Transverse colon (tissue), 4 donors: ENCODE results near the gene VWA8. TPM values are rescaled to one million over a fixed set of nuclear protein-coding genes. Genes with fewer than 3 reads are reported as not detected.

ENCODE experiments used
- DNase-seq: peaks from one replicate; pipeline ENCODE4 v3.0.0-alpha.2; 2019
- H3K27ac ChIP-seq, 4 donors: fragments of 200-600 bp; sonication (generic); 2 replicates each; pipeline ENCODE4 v1.5.1; 2016 to 2018; ENCODE audit warnings: inconsistent platforms in 4 of 4
- H3K27me3 ChIP-seq: fragments of 200-600 bp; sonication (generic); 2 replicates; pipeline ENCODE4 v1.5.1; 2017; ENCODE audit warnings: inconsistent platforms
- H3K36me3 ChIP-seq, 4 donors: fragments of 200-600 bp; sonication (generic); 2 replicates each; pipeline ENCODE4 v1.5.1; 2017 to 2019; ENCODE audit warnings: inconsistent platforms in 4 of 4
- H3K4me1 ChIP-seq, 4 donors: fragments of 200-600 bp; sonication (generic); 2 replicates each; pipeline ENCODE4 v1.5.1; 2017 to 2020; ENCODE audit warnings: inconsistent platforms in 4 of 4
- H3K4me3 ChIP-seq, 4 donors: fragments of 200-600 bp; sonication (generic); 1 replicate in 1 of 4; 2 replicates in 3 of 4; pipeline versions ENCODE4 v1.5.1 to v1.6.1; 2017 to 2019; ENCODE audit warnings: inconsistent platforms in 4 of 4
- H3K9me3 ChIP-seq, 2 donors: fragments of 200-600 bp; sonication (generic); 2 replicates each; pipeline ENCODE4 v1.5.1; 2017 to 2019; ENCODE audit warnings: inconsistent platforms in 2 of 2
- CTCF ChIP-seq, 5 experiments: fragments of 200-600 bp in 3 of 5; fragments of 450-650 bp in 2 of 5; sonication (generic) in 3 of 5; IDR thresholded peaks; 1 replicate in 2 of 5; 2 replicates in 3 of 5; pipeline ENCODE4 v1.5.1; 2016 to 2017; ENCODE audit warnings: antibody characterized with exemption in 5 of 5, inconsistent platforms in 3 of 5, mild to moderate bottlenecking in 2 of 5, moderate library complexity in 1 of 5
- EP300 ChIP-seq: sonication (generic); formaldehyde crosslinking; IDR thresholded peaks from one replicate; pipeline ENCODE4 v1.6.1; 2017; ENCODE audit warnings: antibody characterized with exemption, low read depth
- POLR2A ChIP-seq: fragments of 450-650 bp; IDR thresholded peaks from one replicate; pipeline ENCODE4 v1.6.1; 2016; ENCODE audit warnings: antibody characterized with exemption, mild to moderate bottlenecking, moderate library complexity
- POLR2AphosphoS5 ChIP-seq, 3 donors: sonication (generic); formaldehyde crosslinking; IDR thresholded peaks; one replicate each; pipeline ENCODE4 v1.6.1; 2016; ENCODE audit warnings: antibody characterized with exemption in 3 of 3
- WGBS, 2 donors: methylation state at CpG; one replicate each; pipeline ENCODE4 v1.1.5; 2018; ENCODE audit warnings: low coverage in 1 of 2; 5-methylcytosine and 5-hydroxymethylcytosine counted together
- in situ Hi-C, 4 donors: fragments of 200-750 bp; cut with MboI; loops; one replicate each; pipeline versions ENCODE4 v1.15.0 to v1.15.1; 2017; ENCODE audit warnings: low sequenced_read_pairs in 3 of 4, low pct_ligation_motif_present in 1 of 4, low pct_unique_long_range_greater_than_20kb in 1 of 4
- intact Hi-C: fragments of 100-400 bp; cut with DNase I; formaldehyde crosslinking; loops from one replicate; pipeline ENCODE4 v1.15.1; 2023; ENCODE audit warnings: low total_unique reads
- total RNA-seq, 4 donors: library from RNA; depleted of rRNA; stranded (reverse); fragments of >200 nt; gene quantifications; one replicate each; pipeline ENCODE4 v1.1.0, GENCODE V29; 2016

Gene VWA8
- total RNA-seq, 4 donors from 2014 or later, result 12.7 to 65.1 (median 35.0) TPM

GRCh38 chr13:41859565-41859964 lies 101.3 kb downstream of the VWA8 start:
- Histone ChIP-seq H3K27ac (no peak overlapping the region), H3K27me3 (no peaks in the 10 kb centered on the region), H3K9me3 (no peaks in the 10 kb centered on the region), H3K36me3 (no peaks in the 10 kb centered on the region), H3K4me1 (no peaks in the 10 kb centered on the region), H3K4me3 (no peak overlapping the region)
- 41 to 53% methylated on average over 1 of the region's 1 CpG for WGBS, 2 donors
- no peak for DNase-seq
- TF ChIP-seq POLR2A, result no peak
- TF ChIP-seq EP300, result no peak
- no peak for TF ChIP-seq POLR2AphosphoS5 (IDR thresholded peaks at IDR 0.05)
- TF ChIP-seq CTCF (IDR thresholded peaks at IDR 0.05), result no peak
- intact Hi-C loops (no loop called here), in situ Hi-C loops (no loop called here)

- DNase-seq, result no peak
- Histone ChIP-seq H3K4me1 (no peaks in the 10 kb centered on the region), H3K36me3 (peaks cover 0 to 5% (median 0%) of the 10 kb centered on the region in 4 donors), H3K9me3 (no peaks in the 10 kb centered on the region), H3K27ac (no peak overlapping the region), H3K4me3 (no peak overlapping the region), H3K27me3 (no peaks in the 10 kb centered on the region)
- intact Hi-C loops (no loop called here), in situ Hi-C loops (no loop called here)
- TF ChIP-seq EP300 (no peak), POLR2AphosphoS5 (IDR thresholded peaks at IDR 0.05) (no peak), POLR2A (no peak), CTCF (IDR thresholded peaks at IDR 0.05) (no peak)
- WGBS, 2 donors, result 73 to 80% methylated on average over 5 of the region's 5 CpGs
These were observed 102.1 kb downstream of the VWA8 start for GRCh38 chr13:41858780-41859179.

- DNase-seq, result no peak
- TF ChIP-seq POLR2AphosphoS5 (IDR thresholded peaks at IDR 0.05) (no peak), POLR2A (no peak), CTCF (IDR thresholded peaks at IDR 0.05) (no peak), EP300 (no peak)
- intact Hi-C loops (no loop called here), in situ Hi-C loops (no loop called here)
- H3K36me3 ChIP-seq, result peaks cover 0 to 6% (median 0%) of the 10 kb centered on the region in 4 donors
- H3K27ac ChIP-seq, result no peak overlapping the region
- H3K9me3 ChIP-seq, result no peaks in the 10 kb centered on the region
- H3K4me3 ChIP-seq, result no peak overlapping the region
- WGBS, 2 donors, result 63 to 93% methylated on average over 1 of the region's 1 CpG
- H3K27me3 ChIP-seq, result no peaks in the 10 kb centered on the region
- no peaks in the 10 kb centered on the region for H3K4me1 ChIP-seq
These were observed 106.2 kb downstream of the VWA8 start for GRCh38 chr13:41854758-41855157.

DNA sequence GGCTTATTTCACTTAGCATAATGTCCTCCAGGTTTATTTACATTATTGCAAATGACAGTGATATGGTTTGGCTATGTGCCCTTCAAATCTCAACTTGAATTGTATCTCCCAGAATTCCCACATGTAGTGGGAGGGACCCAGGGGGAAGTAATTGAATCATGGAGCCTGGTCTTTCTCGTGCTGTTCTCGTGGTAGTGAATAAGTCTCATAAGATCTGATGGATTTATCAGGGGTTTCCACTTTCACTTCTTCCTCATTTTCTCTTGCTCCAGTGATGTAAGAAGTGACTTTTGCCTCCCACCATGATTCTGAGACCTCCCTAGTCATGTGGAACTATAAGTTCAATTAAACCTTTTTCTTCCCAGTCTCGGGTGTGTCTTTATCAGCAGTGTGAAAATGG lies 109.6 kb downstream of the VWA8 start:
- no peaks in the 10 kb centered on the region for H3K27me3 ChIP-seq
- H3K4me1 ChIP-seq, result no peaks in the 10 kb centered on the region
- H3K4me3 ChIP-seq, result no peak overlapping the region
- intact Hi-C loops, result no loop called here
- no peak for DNase-seq
- no peak for TF ChIP-seq CTCF (IDR thresholded peaks at IDR 0.05)
- no peak for TF ChIP-seq POLR2AphosphoS5 (IDR thresholded peaks at IDR 0.05)
- no peak for TF ChIP-seq POLR2A
- TF ChIP-seq EP300, result no peak
- peaks cover 0 to 6% (median 0%) of the 10 kb centered on the region in 4 donors for H3K36me3 ChIP-seq
- WGBS, 2 donors, result 91 to 93% methylated on average over 3 of the region's 3 CpGs
- in situ Hi-C loops, result no loop called here
- no peak overlapping the region for H3K27ac ChIP-seq
- H3K9me3 ChIP-seq, result no peaks in the 10 kb centered on the region
